ENCODE results near the gene ARL6IP1.
"Not testable (repeated sequence)": the region's sequence is repeated elsewhere in the genome, so short reads cannot be mapped to it uniquely, and the experiment has no call there.

Gene ARL6IP1

GRCh38 chr16:18797746-18798145 lies 3.6 kb downstream of the ARL6IP1 start:
- no peak for DNase-seq

DNA sequence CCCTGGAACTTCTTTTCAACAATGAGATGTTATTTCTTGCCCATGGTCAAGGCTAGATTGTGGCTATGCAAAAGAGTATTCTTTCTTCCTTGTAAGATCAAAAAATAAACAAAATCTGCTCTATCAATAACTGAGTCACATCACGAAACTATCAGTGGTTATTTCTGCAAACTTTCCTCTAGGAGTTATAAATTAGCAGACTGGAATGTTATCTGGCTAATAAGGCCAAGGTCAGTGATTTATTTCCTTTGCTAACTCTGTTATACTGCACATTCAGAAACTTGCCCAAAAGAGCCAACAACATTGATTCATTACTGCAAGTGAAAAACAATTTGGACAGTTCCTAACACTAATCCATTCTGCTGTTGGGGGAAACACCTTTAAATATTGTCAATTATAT lies 5.0 kb downstream of the ARL6IP1 start:
- DNase-seq = no peak

DNA sequence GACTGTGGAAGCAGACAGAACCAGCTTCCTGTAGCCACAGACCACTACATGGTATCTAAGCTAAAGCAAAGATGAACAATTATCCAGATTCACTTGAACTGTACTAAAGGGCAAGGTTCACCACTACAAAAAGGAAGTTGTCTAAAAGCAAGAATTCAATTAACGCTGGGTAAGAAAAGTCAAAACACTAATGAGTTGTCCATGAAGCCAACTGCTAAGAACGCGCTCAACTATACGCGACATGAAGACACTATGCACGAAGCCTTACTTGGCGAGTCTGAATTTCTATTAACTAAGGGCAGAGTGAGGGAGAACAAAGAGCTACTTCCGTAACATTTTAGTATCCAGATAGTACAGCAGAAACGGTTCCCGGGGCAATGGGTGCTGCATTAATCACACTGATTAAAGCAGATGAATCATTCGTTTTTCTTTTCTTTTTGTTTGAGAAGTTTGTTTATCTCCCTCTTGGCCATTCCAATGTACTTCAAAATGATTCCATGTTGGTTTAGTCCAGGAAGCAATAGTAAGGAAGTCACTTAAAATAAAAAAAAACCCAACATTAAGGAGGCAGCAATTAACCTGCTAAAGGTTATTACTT lies 8.4 kb downstream of the ARL6IP1 start:
- DNase-seq = no peak

DNA sequence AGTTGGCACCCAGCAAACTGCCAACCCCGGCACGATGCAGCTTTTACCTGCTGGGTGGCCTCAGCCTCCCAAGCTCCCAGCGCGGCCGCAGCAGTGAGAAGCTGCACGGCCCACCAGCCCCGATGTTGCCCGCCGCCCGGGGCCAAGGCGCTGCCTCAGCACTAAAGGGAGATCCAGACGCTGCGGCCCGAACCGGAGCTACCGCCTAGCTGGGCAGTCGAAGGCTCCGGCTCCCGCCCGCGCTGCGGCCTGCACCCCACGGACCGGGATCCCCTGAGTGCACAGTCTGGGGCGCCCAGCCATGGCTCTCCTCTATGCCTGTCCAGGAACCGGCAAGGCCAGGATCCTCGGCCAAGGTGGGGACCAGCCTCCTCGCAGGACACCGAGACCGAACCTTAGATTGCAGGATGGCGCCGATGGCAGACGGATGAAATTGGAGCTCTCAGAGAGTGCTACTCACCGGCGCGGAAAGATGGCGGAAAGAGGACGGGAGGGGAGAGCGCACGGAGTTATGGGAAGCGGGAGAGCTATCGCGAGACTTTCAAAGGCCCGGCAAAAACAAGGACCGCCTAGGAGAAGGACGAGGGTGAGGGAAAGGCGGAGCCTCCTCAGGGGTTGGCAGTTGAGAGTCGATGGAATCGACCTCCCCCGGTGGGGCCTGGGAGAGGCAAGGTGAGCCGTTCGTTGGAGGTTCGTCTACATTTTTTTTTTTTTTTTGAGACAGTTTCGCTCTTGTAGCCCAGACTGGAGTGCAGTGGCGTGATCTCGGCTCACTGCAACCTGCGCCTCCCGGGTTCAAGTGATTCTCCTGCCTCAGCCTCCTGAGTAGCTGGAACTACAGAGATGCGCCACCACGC lies 11.3 kb downstream of the ARL6IP1 start, which contains the start of gene RPS15A:
RPS15A (minus strand) TSS at position 485 of the 857 bp plus-strand sequence. CDS start 1,221 bp downstream, outside the sequence.
- peak; percentile 95 for DNase-seq

DNA sequence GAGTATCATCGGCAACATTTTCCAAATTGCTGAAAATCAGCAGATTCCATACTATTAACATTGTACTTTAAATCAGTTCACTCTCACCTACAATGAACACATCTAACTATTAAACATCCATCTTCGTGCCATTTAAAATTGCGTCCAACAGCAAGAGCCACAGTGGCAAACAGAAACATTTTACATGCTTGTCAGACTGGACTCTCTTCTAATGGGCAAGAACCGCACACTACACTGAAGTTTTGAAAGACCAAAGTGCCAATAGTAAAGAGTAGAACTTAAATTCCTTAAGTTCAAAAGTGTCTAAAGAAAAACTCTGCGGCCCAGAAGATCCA lies 11.9 kb downstream of the ARL6IP1 start:
- no peak for DNase-seq

GRCh38 chr16:18788828-18789514 lies 12.4 kb downstream of the ARL6IP1 start:
- no peak for DNase-seq

DNA sequence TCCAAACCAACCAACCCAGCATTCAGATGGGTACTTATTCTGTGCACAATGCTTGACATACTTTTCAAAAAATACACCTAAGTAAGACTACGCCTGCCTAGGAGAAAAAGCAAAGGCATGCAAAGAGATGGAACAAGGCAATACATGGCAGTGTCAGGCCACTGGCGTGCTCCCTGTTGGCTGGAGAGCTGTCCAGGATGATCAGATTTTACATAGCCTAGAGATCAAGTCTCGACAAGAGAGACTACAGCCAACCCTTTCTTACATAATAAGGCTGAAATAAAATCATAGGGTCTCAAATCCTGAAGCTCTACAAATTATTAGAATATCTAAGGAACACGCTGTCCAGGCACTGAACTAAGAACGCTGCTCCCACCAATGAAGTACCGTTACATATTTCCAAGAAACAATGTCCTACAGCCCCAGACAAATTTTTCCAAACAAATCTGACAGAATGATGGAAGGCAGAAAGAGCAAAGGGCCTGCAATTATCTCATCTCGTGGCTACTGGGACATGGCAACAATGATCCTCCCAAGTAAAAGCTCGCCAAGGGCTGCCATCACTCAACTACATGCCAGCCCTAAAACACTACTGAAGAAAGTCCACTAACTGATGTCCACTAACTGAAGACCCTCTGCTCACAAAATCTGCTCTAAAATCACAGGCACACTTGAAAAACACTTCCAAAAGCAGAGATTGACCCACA lies 16.3 kb downstream of the ARL6IP1 start:
- no peak for DNase-seq

DNA sequence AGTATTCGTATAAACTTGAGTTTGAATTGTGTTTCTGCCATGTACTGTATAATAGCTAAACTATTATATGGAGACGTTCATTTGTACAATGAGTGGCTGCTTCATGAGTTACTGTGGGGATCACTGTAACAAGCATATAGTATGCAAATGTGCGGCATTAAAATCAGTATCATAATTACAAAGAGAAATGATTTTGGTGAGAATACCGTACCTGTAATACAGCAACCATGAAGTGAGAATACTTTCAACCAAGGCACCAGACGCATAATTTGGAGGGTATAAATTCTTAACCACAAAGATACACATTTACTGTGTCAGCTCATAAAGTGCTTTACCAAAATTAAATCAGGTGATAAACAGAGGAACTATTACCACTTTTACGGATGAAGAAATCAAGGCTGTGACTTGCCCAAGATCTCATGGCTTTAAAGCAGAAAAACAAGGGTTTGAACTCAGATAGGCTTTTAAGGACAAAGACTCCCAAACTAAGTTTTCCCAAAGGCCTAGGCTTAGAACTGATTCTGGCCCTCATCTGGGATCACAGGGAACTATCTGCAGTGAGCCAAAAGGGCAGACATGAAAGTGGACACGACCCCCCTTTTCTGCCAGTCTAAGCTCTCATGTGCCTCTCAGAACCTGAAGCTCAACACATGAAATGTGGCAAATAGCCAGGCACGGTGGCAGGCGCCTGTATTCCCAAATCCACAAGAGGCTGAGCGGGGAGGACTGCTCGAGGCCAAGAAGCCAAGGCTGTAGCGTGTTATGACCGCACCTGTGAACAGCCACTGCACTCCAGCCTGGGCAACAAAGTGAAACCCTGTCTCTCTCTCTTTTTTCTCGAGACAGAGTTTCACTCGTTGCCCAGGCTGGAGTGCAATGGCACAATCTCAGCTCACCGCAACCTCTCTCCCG lies 17.7 kb downstream of the ARL6IP1 start:
- DNase-seq = no peak

DNA sequence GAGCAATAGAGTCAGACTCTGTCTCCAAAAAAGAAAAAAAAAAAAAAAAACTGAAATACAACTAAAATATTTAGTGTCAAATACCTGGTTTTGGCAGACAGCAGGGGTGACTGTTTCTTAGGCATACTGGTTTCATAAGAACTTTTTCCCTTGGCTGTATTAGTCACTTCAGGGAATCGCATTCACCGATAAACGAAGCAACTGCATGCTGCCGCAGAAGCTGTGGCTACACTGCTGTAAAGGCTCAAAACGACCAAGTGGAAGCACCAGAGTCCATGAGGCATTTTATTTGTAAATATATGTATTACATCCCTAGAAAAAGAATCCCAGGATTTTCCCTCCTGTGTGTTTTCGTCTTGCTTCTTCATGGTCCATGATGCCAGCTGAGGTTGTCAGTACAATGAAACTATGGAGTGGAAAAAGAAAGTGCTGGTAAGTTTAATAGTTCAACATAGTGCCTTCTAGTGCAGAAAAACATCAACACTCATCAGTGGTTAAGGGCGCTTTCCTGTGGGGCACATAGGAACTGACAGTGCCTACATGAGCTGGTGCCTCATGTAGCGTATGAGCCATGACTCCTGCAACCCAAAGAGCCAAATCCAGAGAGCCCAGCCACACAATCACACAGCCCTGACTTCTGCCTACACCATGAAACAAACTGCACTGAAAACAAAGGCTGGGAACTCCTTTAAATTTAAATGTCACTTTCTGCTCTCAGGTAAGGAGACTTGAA lies 18.5 kb downstream of the ARL6IP1 start:
- DNase-seq = no peak

GRCh38 chr16:18781232-18781631 lies 20.1 kb downstream of the ARL6IP1 start:
- DNase-seq = not testable (repeated sequence)

DNA sequence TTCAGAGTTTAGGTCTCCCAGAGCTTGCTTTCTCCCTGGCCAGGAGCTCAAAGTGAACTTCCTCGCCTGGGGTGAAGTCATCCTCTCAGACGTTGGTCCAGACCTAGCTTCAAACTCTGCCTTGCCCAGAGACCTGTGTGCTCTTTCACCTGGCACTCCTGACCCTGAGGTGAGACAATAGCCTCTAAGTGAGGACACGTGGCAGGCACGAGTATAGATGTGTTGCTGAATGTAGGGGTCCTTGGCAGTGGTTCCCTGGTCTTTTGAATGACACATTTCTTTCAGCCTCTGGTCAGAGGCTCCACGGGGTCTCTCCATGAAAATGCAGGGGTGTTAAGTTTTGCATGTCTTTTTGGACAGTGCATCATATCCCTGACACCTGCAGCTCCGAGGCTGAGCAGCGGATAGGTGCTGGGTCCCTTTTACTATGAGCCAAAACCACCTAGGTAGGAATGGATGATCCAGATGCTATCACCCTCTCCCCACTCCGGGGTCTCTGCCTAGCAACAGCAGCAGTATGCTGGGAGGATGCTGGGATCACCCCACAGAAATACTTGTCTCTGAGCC lies 20.8 kb downstream of the ARL6IP1 start:
- not testable (repeated sequence) for DNase-seq

DNA sequence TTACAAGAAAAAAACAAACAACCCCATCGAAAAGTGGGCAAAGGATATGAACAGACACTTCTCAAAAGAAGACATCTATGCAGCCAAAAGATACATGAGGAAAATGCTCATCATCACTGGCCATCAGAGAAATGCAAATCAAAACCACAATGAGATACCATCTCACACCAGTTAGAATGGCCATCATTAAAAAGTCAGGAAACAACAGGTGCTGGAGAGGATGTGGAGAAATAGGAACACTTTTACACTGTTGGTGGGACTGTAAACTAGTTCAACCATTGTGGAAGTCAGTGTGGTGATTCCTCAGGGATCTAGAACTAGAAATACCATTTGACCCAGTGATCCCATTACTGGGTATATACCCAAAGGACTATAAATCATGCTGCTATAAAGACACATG lies 23.7 kb downstream of the ARL6IP1 start:
- not testable (repeated sequence) for DNase-seq

DNA sequence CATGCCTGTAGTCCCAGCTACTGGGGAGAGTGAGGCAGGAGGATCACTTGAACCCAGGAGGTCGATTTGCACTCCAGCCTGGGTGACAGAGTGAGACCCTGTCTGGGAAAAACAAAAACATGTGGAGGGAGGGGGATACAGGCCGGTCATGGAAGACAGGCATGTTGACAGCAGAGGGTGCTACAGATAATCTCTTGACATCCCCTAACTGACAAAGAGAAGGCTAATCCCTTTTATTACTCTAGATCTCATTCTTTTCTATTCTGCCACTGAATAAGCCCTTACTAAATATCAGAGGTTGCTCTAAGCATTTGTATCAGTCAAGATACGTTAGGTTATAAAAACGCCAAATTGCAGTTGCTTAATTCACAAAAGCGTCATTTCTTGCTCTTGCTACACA lies 25.0 kb downstream of the ARL6IP1 start:
- not testable (repeated sequence) for DNase-seq

GRCh38 chr16:18774651-18775050 lies 26.7 kb downstream of the ARL6IP1 start:
- DNase-seq = not testable (repeated sequence)

DNA sequence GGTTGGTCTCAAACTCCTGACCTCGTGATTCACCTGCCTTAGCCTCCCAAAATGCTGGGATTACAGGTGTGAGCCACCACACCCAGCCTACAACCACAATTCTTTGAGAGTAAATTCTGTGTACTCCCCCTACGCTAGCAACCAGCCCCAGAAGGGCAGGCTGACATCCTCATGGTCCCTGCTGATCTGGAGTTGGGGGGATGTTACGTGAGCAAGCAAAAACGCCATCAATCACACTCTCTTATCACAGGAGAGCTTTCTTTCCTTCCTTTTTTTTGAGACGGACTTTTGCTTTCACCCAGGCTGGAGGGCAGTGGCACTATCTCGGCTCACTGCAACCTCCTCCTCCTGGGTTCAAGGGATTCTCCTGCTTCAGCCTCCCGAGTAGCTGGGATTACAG lies 29.2 kb downstream of the ARL6IP1 start:
- not testable (repeated sequence) for DNase-seq

GRCh38 chr16:18770336-18770962 lies 30.9 kb downstream of the ARL6IP1 start:
- not testable (repeated sequence) for DNase-seq

DNA sequence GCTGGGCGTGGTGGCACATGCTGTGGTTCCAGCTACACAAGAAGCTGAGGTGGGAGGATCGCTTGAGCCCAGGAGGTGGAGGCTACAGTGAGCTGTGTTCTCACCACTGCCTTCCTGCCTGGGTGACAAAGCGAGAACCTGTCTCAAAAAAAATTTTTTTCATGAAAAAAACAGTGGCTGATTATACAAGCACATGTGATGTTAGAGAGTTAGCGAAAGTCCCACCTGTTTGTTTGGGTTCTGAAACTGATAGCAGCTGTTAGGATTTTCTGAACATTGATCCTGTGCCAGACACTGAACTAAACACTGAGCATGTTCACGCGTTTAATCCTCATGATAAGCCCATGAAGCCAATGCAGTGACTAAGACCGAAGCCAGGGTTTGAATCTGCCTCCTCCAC lies 34.1 kb downstream of the ARL6IP1 start:
- DNase-seq = not testable (repeated sequence)

GRCh38 chr16:18762713-18763112 lies 38.6 kb downstream of the ARL6IP1 start:
- DNase-seq = not testable (repeated sequence)

- DNase-seq = not testable (repeated sequence)
Observed at GRCh38 chr16:18759598-18760520, 41.5 kb downstream of the ARL6IP1 start.
